Measurements from ENCODE around the gene PTER.

PTER gene

GRCh38 chr10:16436758-16437539 is at the start of gene PTER:
TSS of gene PTER (plus strand) at chr10:16437010. CDS start at chr10:16484385, 47,375 bp downstream.
- peak; percentile 56 for DNase-seq (ENCODE audit: low spot score)

- DNase-seq (ENCODE audit: low spot score), result no peak
Measured at GRCh38 chr10:16392531-16393069, 44.2 kb upstream of the PTER start.

- no peak for DNase-seq (ENCODE audit: low spot score)
Measured at GRCh38 chr10:16393271-16393858, 43.4 kb upstream of the PTER start.

- DNase-seq (ENCODE audit: low spot score), result no peak
Measured at GRCh38 chr10:16401416-16401815, 35.4 kb upstream of the PTER start.

GRCh38 chr10:16408379-16408778 is 28.4 kb upstream of the PTER start:
- DNase-seq (ENCODE audit: low spot score), result no peak

- no peak for DNase-seq (ENCODE audit: low spot score)
Measured at GRCh38 chr10:16417341-16417740, 19.5 kb upstream of the PTER start.

- DNase-seq (ENCODE audit: low spot score), result no peak
Measured at GRCh38 chr10:16423599-16423998, 13.2 kb upstream of the PTER start.

GRCh38 chr10:16425449-16425848 is 11.4 kb upstream of the PTER start:
- DNase-seq (ENCODE audit: low spot score), result no peak

- no peak for DNase-seq (ENCODE audit: low spot score)
Measured at GRCh38 chr10:16429539-16429938, 7.3 kb upstream of the PTER start.

GRCh38 chr10:16436367-16436757 is 448 bp upstream of the PTER start:
- DNase-seq (ENCODE audit: low spot score), result no peak

- DNase-seq (ENCODE audit: low spot score), result no peak
Measured at GRCh38 chr10:16437540-16437894, 707 bp downstream of the PTER start.

- DNase-seq (ENCODE audit: low spot score), result no peak
Measured at GRCh38 chr10:16439295-16439694, 2.5 kb downstream of the PTER start.

- DNase-seq (ENCODE audit: low spot score), result no peak
Measured at GRCh38 chr10:16440396-16441133, 3.8 kb downstream of the PTER start.

- DNase-seq (ENCODE audit: low spot score), result no peak
Measured at GRCh38 chr10:16441173-16441840, 4.5 kb downstream of the PTER start.

GRCh38 chr10:16442914-16443313 is 6.1 kb downstream of the PTER start:
- DNase-seq (ENCODE audit: low spot score), result no peak

- DNase-seq (ENCODE audit: low spot score), result no peak
Measured at GRCh38 chr10:16445770-16446469, 9.1 kb downstream of the PTER start.

- DNase-seq (ENCODE audit: low spot score), result no peak
Measured at GRCh38 chr10:16449454-16449853, 12.6 kb downstream of the PTER start.

GRCh38 chr10:16458166-16458955 is 21.6 kb downstream of the PTER start:
- DNase-seq (ENCODE audit: low spot score), result no peak

- no peak for DNase-seq (ENCODE audit: low spot score)
Measured at GRCh38 chr10:16459423-16459939, 22.7 kb downstream of the PTER start.

- DNase-seq (ENCODE audit: low spot score), result no peak
Measured at GRCh38 chr10:16466001-16466400, 29.2 kb downstream of the PTER start.

- DNase-seq (ENCODE audit: low spot score), result no peak
Measured at GRCh38 chr10:16470747-16471146, 33.9 kb downstream of the PTER start.

All from HuH-7.5 (cell line).